ENCODE results near the gene ANKS1A. TPM values are rescaled to one million over a fixed set of nuclear protein-coding genes. Genes with fewer than 3 reads are reported as not detected.
A peak's percentile ranks its signal among the peaks of the same experiment; 100 is the strongest.
"Not testable (repeated sequence)": the region's sequence is repeated elsewhere in the genome, so short reads cannot be mapped to it uniquely, and the experiment has no call there.

Gene ANKS1A
- polyA plus RNA-seq, 3 donors = 47.3 to 49.9 (median 47.6) TPM

DNA sequence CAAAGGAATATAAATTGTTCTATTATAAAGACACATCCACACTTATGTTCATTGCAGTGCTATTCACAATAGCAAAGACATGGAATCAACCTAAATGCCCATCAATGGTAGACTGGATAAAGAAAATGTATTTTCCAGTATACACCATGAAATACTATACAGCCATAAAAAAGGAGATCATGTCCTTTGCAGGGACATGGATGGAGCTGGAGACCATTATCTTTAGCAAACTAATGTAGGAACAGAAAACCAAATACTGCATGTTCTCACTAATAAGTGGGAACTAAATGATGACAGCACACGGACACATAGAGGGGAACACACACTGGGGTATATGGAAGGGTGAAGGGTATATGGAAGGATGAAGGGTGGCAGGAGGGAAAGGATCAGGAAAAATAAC is 5.0 kb upstream of the ANKS1A start:
- not testable (repeated sequence) for DNase-seq

DNA sequence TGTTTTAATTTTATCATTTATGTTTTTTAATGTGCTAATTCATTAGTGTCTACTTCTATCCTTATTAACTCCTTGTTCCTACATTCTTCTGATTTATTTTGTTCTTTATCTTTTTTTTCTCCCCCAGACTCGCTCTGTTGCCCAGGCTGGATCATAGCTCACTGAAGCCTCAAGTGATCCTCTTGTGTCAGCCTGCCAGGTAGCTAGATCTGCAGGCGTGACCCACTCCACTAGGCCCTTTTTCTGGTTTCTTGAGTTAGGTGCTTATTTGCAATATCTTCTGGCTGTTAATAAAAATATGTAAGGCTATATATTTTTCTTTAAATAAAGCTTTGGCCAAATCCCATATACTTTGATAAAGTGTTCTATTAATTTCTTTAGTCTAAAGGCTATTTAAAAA is 4.1 kb upstream of the ANKS1A start:
- no peak for DNase-seq

GRCh38 chr6:34885837-34886236 is 3.2 kb upstream of the ANKS1A start:
- DNase-seq = not testable (repeated sequence)

DNA sequence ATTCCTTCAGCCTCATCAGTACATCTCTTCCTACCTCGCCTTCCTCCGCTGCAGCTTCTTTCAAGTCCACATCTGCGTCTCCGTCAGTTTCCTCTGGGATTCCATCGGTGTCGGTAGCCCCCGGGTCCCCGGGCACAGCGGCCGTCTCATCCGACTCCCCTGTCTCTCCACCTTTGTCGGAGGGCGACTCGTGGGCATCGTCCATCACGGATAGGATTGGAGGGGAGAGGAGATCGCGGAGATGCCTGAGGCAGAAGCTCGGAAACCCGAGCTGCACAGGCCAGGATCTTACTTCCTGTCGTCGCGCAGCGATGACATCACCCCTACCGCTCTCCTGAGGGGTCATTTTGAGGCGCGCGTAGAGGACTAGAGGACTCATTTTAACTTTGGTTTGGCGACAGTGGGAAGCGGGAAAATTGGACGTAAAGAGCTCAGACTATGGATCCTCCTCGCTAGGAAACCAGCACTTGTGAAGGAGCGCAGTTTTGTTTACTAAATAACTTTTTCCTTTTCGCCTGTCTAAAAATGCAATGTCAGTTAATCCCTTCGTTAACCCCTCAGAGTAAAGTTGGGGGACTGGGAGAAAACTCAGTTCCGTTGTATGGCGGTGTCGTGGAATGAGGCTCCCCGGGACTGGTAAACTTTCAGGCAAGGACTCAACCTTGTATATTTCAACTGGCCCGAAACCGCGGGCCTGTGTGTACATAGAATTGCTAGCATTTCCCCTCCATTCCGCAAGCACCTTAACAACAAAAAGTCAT is 1.1 kb upstream of the ANKS1A start, which contains the start of gene TAF11:
TAF11 (minus strand) TSS at position 290 of the 761 bp plus-strand sequence; CDS start at position 205, 85 bp downstream.
- peak; percentile 97 for DNase-seq

GRCh38 chr6:34888514-34888856 is 570 bp upstream of the ANKS1A start:
- DNase-seq = no peak

DNA sequence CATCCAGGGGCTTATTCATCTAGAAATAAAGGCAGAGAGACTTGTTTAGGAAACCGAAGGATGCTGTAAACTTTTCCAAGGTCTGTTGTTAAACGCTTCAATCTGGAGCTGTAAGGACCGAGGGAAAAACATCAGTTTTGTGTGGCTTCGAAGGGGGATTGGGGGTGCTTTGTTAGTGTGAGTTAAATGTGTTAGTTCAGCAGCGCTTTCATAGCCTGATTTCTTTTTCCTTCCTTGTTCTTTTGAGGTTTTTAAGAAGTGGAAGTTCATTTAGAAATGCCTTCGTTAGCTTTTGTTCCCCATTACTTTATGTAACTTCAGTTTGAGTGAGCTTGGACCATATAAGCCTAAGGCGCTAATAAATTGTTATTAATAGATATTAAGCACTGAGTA is 1.5 kb downstream of the ANKS1A start:
- DNase-seq = no peak

DNA sequence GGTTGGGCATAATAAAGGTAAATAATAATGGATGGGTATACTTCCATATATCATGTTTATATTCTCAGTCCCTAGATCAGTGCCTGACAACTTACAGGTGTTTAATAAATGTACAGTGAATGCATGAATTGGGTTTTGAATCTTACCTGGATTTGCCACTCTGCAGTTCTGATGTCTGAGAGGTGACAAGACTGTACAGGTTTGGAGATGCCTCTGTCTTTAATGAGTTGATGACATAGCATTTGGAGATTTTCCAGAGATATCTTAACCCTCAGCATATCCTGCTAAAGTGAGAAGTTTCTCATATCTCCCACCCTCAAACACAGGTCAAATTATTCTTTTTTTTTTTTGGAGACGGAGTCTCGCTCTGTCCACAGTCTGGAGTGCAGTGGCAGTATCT is 2.2 kb downstream of the ANKS1A start:
- no peak for DNase-seq

GRCh38 chr6:34894693-34895092 is 5.6 kb downstream of the ANKS1A start:
- no peak for DNase-seq

GRCh38 chr6:34897130-34897529 is 8.1 kb downstream of the ANKS1A start:
- no peak for DNase-seq

- no peak for DNase-seq
Observed at GRCh38 chr6:34897716-34898115, 8.7 kb downstream of the ANKS1A start.

- not testable (repeated sequence) for DNase-seq
Observed at GRCh38 chr6:34899748-34900147, 10.7 kb downstream of the ANKS1A start.

- DNase-seq = no peak
Observed at GRCh38 chr6:34900321-34901031, 11.4 kb downstream of the ANKS1A start.

- DNase-seq = no peak
Observed at GRCh38 chr6:34901930-34902329, 12.9 kb downstream of the ANKS1A start.

DNA sequence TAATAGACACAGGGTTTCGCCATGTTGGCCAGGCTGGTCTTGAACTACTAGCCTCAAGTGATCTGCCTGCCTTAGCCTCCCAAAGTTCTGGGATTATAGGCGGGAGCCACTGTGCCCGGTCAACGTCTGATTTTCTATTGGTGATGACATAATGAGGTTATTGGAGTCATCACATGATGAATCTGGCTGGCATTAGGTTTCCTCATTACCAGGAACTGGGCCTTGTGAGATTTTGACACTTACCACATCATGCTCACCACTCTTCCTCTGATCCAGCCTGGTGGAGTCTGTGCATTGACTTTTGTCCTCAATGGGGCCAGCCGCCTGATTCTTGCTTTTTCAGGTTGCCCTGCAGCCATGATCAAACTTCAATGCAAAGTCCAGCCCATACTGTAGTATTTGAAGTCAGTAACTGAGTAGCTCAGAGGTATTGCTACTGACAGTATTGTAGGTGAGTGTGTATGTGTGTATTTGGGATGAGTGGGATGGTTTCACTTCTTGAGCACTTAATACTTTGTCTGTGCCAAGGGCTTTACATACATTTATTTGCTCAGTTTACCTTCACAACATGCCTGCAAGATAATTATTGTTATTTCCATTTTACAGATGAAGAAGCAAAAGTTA is 16.0 kb downstream of the ANKS1A start:
- no peak for DNase-seq

DNA sequence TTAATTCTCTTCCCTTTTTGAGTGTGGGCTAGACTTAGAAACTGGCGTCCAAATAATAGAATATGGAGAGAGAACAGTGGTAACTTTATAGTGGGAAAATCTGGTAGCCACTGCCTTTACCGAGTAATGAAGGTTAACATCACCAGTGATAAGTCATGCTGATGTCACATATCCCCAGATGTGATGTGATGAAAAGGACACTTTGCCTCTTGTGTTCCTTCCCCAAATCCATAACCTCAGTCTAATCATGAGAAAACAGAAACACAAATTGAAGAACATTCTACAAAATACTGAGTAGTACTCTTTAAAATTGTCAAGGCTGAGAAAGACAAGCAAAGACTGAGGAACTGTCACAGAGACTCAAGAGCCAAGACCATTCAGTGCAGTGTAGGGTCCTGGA is 17.8 kb downstream of the ANKS1A start:
- DNase-seq = no peak

DNA sequence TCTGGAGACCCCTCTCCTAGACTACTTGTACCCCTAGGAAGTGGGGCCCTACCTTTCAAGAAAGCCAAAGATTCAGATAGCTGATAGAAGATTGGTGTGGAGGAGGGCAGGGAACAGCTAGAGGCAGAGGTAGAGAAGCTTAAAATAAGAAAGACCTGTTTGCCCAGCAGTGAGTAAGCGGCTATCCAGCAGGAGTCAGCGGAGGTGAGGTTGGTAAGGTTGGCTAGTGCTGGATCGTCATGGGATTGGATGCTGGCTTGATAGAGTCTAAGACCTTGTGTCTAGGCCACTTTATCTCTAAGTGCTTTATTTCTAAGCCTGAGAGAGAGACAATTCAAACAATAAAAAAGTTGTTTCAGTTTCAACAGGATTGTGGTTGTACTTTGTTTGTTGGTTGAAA is 19.1 kb downstream of the ANKS1A start:
- no peak for DNase-seq

DNA sequence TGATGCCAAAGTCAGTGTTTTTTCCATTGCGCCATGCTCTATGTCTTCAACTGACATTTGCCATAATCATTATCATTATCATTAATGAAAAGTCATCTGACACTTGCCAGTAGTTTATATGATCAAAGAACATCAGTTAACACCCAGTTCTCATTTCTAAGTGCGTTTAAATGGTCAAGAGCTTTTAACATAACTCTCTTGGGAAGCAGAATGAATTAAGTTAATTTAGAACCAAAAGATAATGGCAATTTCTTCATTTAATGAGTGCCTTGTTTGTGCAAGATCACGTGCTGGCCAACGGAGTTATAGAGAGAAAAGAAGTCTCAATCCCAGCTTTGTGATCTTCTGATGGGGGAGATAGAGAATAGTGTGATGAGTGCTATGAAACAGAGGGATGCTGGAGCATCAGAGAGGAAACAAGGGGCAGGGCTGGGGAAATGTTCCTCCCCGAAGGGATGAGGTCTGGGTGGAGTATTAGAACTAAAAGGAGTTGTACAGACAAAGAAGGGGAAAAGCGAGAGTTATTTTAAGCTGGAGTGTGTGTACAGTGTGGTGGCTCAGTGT is 20.3 kb downstream of the ANKS1A start:
- no peak for DNase-seq

DNA sequence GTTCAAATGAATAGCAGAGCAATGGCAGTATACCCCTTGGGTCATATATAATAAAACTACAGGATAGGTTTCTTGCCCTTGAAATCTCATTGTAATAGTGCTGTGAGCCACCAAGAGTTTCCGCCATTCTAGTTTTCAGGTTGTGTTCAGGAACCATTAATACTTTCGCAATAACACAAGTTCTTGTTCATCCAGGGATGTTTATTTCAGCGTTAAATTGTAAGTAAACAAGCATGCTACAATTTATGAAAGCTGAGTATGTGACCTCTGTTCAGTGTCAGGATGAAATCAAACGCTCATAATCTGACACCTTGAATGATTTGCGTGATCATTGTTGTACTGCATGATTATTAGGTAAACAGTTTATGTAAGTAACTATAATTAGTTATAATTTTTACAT is 22.8 kb downstream of the ANKS1A start:
- no peak for DNase-seq

- DNase-seq = no peak
Observed at GRCh38 chr6:34912715-34913464, 23.8 kb downstream of the ANKS1A start.

DNA sequence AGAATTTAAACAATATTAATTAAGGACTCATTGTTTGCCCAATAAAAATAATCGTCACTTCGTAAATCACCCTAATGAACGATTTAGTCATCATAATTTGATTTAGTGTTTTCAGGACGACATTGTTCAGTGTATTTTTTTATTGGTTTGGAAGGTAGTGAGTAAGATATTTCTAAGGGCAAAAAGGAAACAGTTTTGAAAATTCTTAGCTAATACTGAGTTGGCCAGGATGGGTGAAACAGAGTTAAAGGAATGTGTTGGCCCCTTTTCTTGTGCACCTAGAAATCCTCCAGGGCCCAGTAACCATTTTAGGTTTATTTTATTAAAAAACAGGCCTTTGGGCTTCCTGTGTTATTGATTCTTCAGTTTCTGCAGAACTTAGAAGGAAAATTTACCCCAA is 25.3 kb downstream of the ANKS1A start:
- no peak for DNase-seq

- DNase-seq = no peak
Observed at GRCh38 chr6:34916348-34916967, 27.4 kb downstream of the ANKS1A start.
